NB4 (cell line): Measurements from ENCODE around the gene CREG1.

ENCODE experiments used
- POLR2A ChIP-seq: IDR thresholded peaks from 2 replicates; pipeline ENCODE4 v1.6.1; 2011; ENCODE audit warnings: mild to moderate bottlenecking; ENCODE audit not compliant: insufficient read length; ENCODE audit errors: extremely low read depth
- TF ChIP-seq, protein P1 (sequence below): IDR thresholded peaks from one replicate; pipeline ENCODE4 v1.5.1; 2012; ENCODE audit warnings: low read depth, low read length
- TF ChIP-seq, protein P2 (sequence below): IDR thresholded peaks from 2 replicates; pipeline ENCODE4 v1.6.1; 2011; ENCODE audit warnings: low read depth, low read length

DNA sequence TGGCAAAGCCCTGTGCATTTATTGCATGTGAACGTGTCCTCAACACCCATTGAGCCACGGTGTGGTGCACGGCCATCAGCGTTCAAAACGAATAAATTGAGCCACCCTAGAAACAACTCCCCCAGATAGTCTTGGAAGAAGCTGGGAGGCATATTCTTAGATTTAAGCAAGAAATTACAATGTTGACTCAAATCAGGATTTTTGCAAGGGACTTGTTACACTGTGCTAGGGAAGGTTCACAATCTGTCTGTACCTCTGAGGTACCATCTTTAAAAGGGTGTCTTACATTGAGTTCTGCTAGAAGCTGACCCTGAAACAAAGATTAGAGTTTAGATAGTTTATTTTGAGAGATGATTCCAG, 51.4 kb downstream of the CREG1 start:
- TF ChIP-seq, protein P1, sequence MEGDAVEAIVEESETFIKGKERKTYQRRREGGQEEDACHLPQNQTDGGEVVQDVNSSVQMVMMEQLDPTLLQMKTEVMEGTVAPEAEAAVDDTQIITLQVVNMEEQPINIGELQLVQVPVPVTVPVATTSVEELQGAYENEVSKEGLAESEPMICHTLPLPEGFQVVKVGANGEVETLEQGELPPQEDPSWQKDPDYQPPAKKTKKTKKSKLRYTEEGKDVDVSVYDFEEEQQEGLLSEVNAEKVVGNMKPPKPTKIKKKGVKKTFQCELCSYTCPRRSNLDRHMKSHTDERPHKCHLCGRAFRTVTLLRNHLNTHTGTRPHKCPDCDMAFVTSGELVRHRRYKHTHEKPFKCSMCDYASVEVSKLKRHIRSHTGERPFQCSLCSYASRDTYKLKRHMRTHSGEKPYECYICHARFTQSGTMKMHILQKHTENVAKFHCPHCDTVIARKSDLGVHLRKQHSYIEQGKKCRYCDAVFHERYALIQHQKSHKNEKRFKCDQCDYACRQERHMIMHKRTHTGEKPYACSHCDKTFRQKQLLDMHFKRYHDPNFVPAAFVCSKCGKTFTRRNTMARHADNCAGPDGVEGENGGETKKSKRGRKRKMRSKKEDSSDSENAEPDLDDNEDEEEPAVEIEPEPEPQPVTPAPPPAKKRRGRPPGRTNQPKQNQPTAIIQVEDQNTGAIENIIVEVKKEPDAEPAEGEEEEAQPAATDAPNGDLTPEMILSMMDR = no peak
- TF ChIP-seq POLR2A = no peak
- TF ChIP-seq, protein P2, sequence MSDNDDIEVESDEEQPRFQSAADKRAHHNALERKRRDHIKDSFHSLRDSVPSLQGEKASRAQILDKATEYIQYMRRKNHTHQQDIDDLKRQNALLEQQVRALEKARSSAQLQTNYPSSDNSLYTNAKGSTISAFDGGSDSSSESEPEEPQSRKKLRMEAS = no peak
